Measurements from ENCODE around the gene TTF2. TPM values are rescaled to one million over a fixed set of nuclear protein-coding genes. Genes with fewer than 3 reads are reported as not detected.

Gene TTF2
- polyA plus RNA-seq, 1 donor (not counting 4 experiments of a cell fraction or from before 2014, with no cell fraction given): 23.0 TPM

DNA sequence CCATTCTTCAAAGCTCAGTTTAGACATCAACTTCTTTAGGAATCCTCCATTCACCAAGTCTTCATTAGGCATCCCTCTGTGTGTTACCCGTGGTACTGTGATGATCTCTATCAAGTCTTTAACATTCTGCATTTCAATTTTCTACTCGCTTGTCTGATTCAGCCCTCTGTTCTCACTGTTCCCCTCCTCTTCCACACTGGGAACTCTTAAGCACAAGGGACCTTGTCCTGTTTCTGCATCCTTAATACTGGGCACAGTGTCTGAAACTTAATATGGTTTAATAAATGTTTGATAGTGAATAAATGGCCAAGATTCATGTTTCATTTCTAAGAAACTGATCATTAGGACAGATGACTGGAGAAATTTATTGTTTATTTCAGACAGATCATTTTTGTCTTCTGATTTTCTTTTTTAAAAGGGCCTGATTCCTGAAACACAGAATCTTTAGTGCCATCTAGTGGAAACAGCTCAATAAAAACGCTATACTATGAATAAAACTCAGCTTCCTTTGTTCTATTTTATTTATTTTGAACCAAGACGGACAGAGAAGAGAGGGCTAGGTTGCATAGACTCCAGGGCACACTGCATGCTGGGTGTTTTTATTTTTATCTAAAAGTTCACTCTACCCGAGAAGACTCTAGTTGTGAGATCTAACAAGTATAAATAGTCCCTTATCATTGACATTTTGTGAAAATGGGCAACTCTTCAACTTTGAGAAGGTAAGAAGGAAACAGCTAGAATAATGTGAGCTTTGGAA, 68.4 kb downstream of the TTF2 start:
- TF ChIP-seq, protein P1, sequence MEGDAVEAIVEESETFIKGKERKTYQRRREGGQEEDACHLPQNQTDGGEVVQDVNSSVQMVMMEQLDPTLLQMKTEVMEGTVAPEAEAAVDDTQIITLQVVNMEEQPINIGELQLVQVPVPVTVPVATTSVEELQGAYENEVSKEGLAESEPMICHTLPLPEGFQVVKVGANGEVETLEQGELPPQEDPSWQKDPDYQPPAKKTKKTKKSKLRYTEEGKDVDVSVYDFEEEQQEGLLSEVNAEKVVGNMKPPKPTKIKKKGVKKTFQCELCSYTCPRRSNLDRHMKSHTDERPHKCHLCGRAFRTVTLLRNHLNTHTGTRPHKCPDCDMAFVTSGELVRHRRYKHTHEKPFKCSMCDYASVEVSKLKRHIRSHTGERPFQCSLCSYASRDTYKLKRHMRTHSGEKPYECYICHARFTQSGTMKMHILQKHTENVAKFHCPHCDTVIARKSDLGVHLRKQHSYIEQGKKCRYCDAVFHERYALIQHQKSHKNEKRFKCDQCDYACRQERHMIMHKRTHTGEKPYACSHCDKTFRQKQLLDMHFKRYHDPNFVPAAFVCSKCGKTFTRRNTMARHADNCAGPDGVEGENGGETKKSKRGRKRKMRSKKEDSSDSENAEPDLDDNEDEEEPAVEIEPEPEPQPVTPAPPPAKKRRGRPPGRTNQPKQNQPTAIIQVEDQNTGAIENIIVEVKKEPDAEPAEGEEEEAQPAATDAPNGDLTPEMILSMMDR (optimal IDR thresholded peaks at IDR 0.05 in 1 of 3, IDR thresholded peaks at IDR 0.05 in 1 of 3, conservative IDR thresholded peaks at IDR 0.05 in 1 of 3; ENCODE audit: extremely low read depth in 1 of 3, insufficient read depth in 2 of 3, low read length in 3 of 3): peak in 2 of 3 experiments; percentile 32 to 39
- no peak for TF ChIP-seq EZH2 (IDR thresholded peaks at IDR 0.05; ENCODE audit: low read length)
- FAIRE-seq (no peak), DNase-seq (ENCODE audit: low read depth, low spot score) (no peak)
- H3K79me2 ChIP-seq (ENCODE audit: control insufficient read depth, insufficient read depth, low read length): no peaks in the 10 kb centered on the region
- H3K9me3 ChIP-seq (ENCODE audit: control insufficient read depth, low read depth, low read length): no peaks in the 10 kb centered on the region
- H3K4me3 ChIP-seq (ENCODE audit: control insufficient read depth in 2 of 3, extremely low read depth in 1 of 3, insufficient read depth in 2 of 3, low read depth in 1 of 3, low read length in 3 of 3): no peak overlapping the region
- peak overlapping the region; percentile 51 for H2AFZ ChIP-seq (ENCODE audit: control insufficient read depth, low read length)
- dilution Hi-C loops (cut with MboI; ENCODE audit: extremely low pct_ligation_motif_present, low sequenced_read_pairs): no loop called here
- H4K20me1 ChIP-seq (ENCODE audit: control insufficient read depth, extremely low read depth, insufficient read depth, low read length): no peaks in the 10 kb centered on the region
- H3K4me2 ChIP-seq (ENCODE audit: control insufficient read depth, extremely low read depth, insufficient read depth, low read depth, low read length): no peak overlapping the region
- H3K27ac ChIP-seq (ENCODE audit: control insufficient read depth, insufficient read depth, low read length): no peak overlapping the region
- no peaks in the 10 kb centered on the region for H3K36me3 ChIP-seq (ENCODE audit: control insufficient read depth in 2 of 2, extremely low read depth in 1 of 2, insufficient read depth in 2 of 2, low read length in 2 of 2)
- H3K9me1 ChIP-seq (ENCODE audit: control insufficient read depth, extremely low read depth, insufficient read depth, low read length): no peaks in the 10 kb centered on the region
- peaks cover 12% of the 10 kb centered on the region for H3K27me3 ChIP-seq (ENCODE audit: control insufficient read depth, extremely low read depth, insufficient read depth, low read length)
- H3K9ac ChIP-seq (ENCODE audit: control insufficient read depth, extremely low read depth, insufficient read depth, low read length): no peak overlapping the region
- no peaks in the 10 kb centered on the region for H3K4me1 ChIP-seq (ENCODE audit: control insufficient read depth, extremely low read depth, insufficient read depth, low read length)

DNA sequence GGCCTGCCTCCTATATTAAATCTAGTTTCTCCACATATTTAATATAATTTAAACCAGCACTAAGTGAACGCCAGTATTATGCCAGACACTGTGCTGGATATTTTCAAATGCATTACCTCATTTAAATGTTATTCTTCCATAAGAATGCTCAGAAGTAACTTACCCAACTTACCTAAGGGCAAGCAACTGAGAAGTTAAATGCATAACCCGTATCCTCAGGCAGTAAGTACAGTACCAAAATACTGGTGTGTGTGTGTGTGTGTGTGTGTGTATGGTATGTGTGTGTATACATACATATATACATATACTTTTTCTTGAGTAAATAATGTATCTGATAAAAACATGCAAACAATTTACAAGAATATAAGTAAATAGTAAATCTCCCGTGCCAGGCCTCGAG, 70.4 kb downstream of the TTF2 start:
- H3K79me2 ChIP-seq (ENCODE audit: control insufficient read depth, insufficient read depth, low read length): no peaks in the 10 kb centered on the region
- peaks cover 12% of the 10 kb centered on the region for H3K27me3 ChIP-seq (ENCODE audit: control insufficient read depth, extremely low read depth, insufficient read depth, low read length)
- no peak overlapping the region for H3K9ac ChIP-seq (ENCODE audit: control insufficient read depth, extremely low read depth, insufficient read depth, low read length)
- no peak for FAIRE-seq
- no peak overlapping the region for H3K27ac ChIP-seq (ENCODE audit: control insufficient read depth, insufficient read depth, low read length)
- dilution Hi-C loops (cut with MboI; ENCODE audit: extremely low pct_ligation_motif_present, low sequenced_read_pairs): no loop called here
- H2AFZ ChIP-seq (ENCODE audit: control insufficient read depth, low read length): no peak overlapping the region
- no peaks in the 10 kb centered on the region for H4K20me1 ChIP-seq (ENCODE audit: control insufficient read depth, extremely low read depth, insufficient read depth, low read length)
- H3K4me2 ChIP-seq (ENCODE audit: control insufficient read depth, extremely low read depth, insufficient read depth, low read depth, low read length): no peak overlapping the region
- H3K36me3 ChIP-seq (ENCODE audit: control insufficient read depth in 2 of 2, extremely low read depth in 1 of 2, insufficient read depth in 2 of 2, low read length in 2 of 2): no peaks in the 10 kb centered on the region
- DNase-seq (ENCODE audit: low read depth, low spot score): no peak
- H3K4me1 ChIP-seq (ENCODE audit: control insufficient read depth, extremely low read depth, insufficient read depth, low read length): no peaks in the 10 kb centered on the region
- H3K9me3 ChIP-seq (ENCODE audit: control insufficient read depth, low read depth, low read length): no peaks in the 10 kb centered on the region
- H3K9me1 ChIP-seq (ENCODE audit: control insufficient read depth, extremely low read depth, insufficient read depth, low read length): no peaks in the 10 kb centered on the region
- no peak overlapping the region for H3K4me3 ChIP-seq (ENCODE audit: control insufficient read depth in 2 of 3, extremely low read depth in 1 of 3, insufficient read depth in 2 of 3, low read depth in 1 of 3, low read length in 3 of 3)
- TF ChIP-seq, protein P1 (optimal IDR thresholded peaks at IDR 0.05 in 1 of 3, IDR thresholded peaks at IDR 0.05 in 1 of 3, conservative IDR thresholded peaks at IDR 0.05 in 1 of 3; ENCODE audit: extremely low read depth in 1 of 3, insufficient read depth in 2 of 3, low read length in 3 of 3): no peak
- no peak for TF ChIP-seq EZH2 (IDR thresholded peaks at IDR 0.05; ENCODE audit: low read length)

All from keratinocyte (primary cell).